DMS153 treated with DMSO at 0.1 percent for 48 hours (cell line): ENCODE data around the gene RPL37A.
"Not testable (repeated sequence)": the region's sequence is repeated elsewhere in the genome, so short reads cannot be mapped to it uniquely, and the experiment has no call there.

Experiments used
- DNase-seq: peaks from one replicate; lab custom pipeline; 2025; ENCODE audit not compliant: unreplicated experiment; lab: John Stamatoyannopoulos, UW

The RPL37A gene

GRCh38 chr2:216516730-216517350, 18.2 kb downstream of the RPL37A start:
- DNase-seq, result peak; percentile 69

DNA sequence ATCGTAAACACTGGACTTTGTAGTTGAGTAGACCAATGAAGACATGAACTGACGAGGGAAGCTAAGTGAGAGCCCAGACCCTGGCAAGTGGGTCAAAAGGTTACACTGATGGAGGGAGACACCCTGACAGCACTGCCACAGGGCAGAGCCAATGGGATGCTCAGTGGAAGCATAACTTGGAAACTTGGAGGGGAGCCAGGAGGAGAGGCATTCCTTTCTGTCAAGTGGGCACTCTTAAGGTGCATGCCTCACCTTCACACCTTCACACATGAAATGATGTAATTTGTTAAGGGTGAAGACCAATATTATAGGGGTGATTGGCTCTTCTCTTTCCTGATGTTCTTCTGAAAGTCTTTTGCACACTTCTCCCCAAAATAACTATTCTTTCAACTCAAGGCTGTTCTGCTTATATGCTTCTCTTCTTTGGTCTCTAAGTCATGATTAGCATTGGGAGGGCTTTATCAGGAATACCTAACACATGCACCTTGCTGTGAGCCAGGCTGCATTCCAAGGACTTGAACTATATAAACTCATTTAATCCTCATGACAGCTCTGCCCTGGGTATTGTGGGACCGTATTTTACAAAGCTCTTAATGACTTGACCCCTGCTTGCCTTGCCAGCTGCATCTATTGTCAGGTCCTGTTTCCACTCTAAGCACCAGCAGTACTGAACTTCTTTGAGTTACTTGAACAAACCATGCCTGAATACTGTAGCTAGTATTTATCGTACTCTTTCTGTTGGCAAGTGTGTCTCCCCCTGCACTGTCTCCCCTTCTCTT, 19.0 kb downstream of the RPL37A start:
- no peak for DNase-seq

DNA sequence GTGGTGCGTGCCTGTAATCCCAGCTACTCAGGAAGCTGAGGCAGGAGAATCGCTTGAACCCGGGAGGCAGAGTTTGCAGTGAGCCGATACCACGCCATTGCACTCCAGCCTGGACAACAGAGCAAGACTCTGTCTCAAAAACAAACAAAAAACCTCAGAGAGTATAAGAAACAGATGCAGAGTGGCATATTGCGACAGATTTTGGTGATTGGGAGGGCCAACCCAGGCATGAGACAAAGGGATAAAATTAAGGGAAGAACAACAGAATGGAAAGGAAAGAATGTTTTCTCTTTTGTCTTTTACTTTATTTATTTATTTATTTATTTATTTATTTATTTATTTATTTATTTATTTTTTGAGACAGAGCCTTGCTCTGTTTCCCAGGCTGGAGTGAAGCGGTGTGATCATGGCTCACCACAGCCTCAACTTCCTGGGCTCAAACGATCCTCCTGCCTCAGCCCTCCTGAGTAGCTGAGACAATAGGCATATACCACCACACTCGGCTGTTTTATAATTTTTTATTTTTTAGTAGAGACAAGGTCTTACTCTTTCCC, 20.0 kb downstream of the RPL37A start:
- DNase-seq, result not testable (repeated sequence)

GRCh38 chr2:216519154-216519762, 20.6 kb downstream of the RPL37A start:
- DNase-seq, result peak; percentile 91

DNA sequence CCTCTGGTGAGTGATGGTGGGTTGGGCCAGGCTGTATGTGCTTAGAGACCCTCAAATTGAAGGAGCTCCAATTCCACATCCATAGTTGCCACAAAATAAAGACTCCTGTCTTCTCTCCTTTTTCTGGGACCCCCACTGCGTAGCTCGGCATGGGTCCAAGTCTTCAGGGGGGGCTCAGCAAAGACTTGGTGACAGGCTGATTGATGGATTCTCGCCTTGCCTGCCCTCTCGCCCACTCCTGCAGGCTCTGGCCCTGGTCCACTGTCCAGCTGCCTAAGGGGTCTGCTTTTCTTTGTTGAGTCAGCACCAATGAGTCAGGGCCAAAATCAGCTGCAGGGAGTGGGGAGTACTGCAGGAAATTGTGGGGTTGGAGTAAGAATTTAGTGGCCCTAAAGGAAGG, 21.5 kb downstream of the RPL37A start:
- no peak for DNase-seq

DNA sequence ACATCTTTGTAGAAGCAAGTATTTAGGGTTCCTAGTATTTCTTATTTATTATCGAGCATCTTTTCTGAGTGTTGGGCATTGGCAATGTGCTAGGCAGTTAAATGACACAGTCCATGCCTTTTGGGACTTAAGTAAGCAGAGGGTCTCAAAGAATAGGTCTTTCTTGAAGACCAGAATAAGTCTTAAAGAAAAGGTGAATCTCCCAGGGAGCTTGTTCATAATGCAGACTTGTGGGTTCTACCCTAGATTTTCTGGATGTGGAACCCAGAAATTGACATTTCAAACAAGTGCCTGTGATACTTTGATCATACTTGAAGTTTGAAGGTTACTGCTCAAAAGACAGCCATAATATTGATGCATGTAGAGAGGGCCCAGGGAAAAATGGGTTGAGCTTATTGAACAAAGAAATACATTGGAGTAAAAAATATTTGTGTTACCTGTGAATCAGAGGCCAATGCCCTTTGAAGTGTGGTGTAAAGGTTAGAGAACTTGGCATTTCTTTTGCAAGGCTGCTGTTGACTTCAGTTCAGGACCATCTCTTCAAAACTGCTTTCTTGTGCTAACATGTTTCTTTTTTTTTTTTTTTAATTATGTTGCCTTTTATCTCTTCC, 24.4 kb downstream of the RPL37A start:
- no peak for DNase-seq

GRCh38 chr2:216525972-216526371, 27.3 kb downstream of the RPL37A start:
- no peak for DNase-seq

GRCh38 chr2:216526939-216527338, 28.3 kb downstream of the RPL37A start:
- no peak for DNase-seq

- no peak for DNase-seq
These were observed 29.0 kb downstream of the RPL37A start for GRCh38 chr2:216527600-216527999.

GRCh38 chr2:216532562-216532961, 33.9 kb downstream of the RPL37A start:
- DNase-seq, result no peak

DNA sequence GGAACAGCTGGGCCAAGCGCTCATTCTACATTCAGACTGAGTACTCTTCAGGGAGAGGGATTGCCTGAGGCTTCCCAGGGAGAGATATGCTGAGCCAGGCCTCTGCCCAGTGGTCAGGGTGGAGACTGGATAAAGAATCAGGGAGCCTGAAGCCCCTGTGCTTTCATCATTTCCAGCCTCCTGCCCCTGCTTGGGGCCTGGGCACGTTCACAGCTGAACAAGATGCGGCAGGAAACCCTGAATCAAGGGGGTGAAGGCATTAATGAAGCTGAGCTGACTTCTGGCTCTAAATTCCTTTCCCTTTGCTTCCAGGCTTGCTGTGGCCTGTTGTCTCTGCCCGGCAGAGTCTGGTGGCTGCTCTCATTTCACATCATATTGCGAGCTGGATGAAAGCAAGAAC, 35.0 kb downstream of the RPL37A start:
- no peak for DNase-seq

DNA sequence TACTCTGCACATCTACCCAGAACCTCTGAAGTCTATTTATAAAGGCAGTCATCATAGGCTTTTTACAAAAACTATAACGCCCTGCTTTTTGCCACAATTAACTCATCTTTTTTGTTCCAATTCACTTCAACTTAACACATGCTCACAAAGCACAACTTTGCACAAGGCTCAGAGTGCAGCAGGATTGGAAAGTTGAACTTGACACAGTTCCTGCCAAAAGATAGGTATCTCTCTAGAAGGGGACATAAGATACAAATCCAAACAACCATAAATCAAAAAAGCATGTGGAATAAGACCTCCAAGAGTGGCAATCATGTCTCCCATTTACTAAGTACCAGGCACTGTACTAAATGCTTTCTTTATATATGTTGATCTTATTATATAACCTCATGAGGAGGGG, 36.2 kb downstream of the RPL37A start:
- no peak for DNase-seq

DNA sequence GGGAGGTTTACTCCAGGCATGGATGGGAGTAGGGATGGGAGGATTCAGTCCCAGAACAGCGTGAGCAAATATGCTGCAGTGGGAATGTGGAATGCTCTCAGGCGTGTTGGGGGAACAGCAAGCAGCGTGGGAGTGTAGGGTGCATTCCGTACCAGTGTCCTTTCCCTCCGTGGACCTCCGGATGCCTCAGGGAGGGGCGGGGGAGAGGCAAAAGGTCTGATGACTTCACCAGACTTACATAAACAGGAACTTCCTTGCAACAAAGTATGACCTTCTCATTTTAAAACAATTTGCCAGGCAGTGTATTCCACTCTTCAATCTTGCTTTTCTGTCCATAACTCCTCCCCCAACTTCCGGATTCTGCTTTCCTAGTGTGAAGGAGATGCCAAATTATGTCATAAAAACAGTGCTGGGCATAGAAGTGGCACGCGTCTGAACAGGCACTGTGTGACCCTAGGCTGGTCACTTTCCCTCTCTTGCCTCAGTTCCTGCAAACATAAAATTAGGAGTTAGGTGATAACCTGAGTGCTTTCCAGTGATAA, 36.9 kb downstream of the RPL37A start:
- DNase-seq, result no peak

DNA sequence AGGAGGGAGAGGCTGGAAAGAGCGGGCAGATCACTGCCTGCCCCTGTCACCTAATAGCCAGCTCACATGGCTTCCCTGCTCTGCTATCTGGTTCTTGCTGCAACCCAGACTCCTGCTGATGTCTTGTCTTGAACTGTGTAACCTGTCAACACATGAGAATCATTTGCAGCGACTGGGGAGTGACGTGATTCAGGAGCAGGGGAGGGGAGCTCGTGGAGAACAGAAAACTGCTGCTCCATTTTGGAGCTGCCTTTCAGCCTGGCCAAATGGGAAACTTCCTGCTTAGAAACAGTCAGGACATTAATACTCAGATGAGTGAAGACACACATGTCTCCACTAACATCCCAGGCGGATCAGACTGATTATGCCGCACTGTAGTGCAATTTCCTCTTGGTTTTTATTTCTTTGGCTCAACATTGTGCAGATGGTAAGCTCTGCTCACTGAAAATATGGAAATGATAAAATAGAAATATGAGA, 38.1 kb downstream of the RPL37A start:
- no peak for DNase-seq

- no peak for DNase-seq
These were observed 38.7 kb downstream of the RPL37A start for GRCh38 chr2:216537366-216537765.

DNA sequence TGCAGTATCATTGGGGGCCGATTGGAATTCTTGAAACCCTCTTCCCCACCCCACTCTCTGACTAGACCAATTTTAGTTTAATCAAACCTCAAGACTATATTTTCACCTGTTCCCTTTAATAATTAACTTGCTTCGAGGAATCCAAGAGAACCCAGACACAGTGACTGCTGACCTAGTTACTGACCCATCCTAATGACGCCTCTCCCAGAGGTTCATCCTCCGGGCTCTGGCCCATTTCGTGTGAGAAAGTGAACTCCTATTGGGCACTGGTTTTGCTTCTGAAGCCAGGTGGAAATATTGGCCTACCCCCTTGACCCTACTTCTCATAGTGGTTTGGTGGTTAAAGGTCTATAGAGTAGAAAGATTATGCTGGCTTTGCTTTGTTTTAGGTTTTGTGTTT, 39.9 kb downstream of the RPL37A start:
- DNase-seq, result no peak

GRCh38 chr2:216539120-216539519, 40.5 kb downstream of the RPL37A start:
- DNase-seq, result no peak

GRCh38 chr2:216539791-216540241, 41.2 kb downstream of the RPL37A start:
- DNase-seq, result peak; percentile 72

GRCh38 chr2:216540920-216541319, 42.3 kb downstream of the RPL37A start:
- DNase-seq, result no peak

- DNase-seq, result no peak
These were observed 42.9 kb downstream of the RPL37A start for GRCh38 chr2:216541505-216541904.

- no peak for DNase-seq
These were observed 46.7 kb downstream of the RPL37A start for GRCh38 chr2:216545359-216545758.
